Esophagus squamous epithelium (tissue), 5 donors: ENCODE results near the gene RER1. TPM values are rescaled to one million over a fixed set of nuclear protein-coding genes. Genes with fewer than 3 reads are reported as not detected.

Experiments
- DNase-seq: peaks from one replicate; lab custom pipeline; 2025; lab: John Stamatoyannopoulos, UW
- H3K27ac ChIP-seq, 4 donors: fragments of 200-600 bp; sonication (generic); one replicate each; pipeline ENCODE4 v1.5.1; 2016 to 2019; ENCODE audit warnings: mild to moderate bottlenecking in 1 of 4
- H3K27me3 ChIP-seq, 4 donors: fragments of 200-600 bp; sonication (generic); 1 replicate in 3 of 4; 2 replicates in 1 of 4; pipeline versions ENCODE4 v1.5.1 to v1.6.0; 2017 to 2021; ENCODE audit warnings: antibody characterized with exemption in 1 of 4
- H3K36me3 ChIP-seq, 3 donors: fragments of 200-600 bp; sonication (generic); one replicate each; pipeline ENCODE4 v1.5.1; 2016 to 2019
- H3K4me1 ChIP-seq, 3 donors: fragments of 200-600 bp; sonication (generic); one replicate each; pipeline ENCODE4 v1.5.1; 2017 to 2019
- H3K4me3 ChIP-seq, 4 donors: fragments of 200-600 bp; sonication (generic); 1 replicate in 3 of 4; 2 replicates in 1 of 4; pipeline ENCODE4 v1.5.1; 2016 to 2019; ENCODE audit warnings: mild to moderate bottlenecking in 2 of 4, moderate library complexity in 1 of 4
- H3K9me3 ChIP-seq, 3 donors: fragments of 200-600 bp; sonication (generic); one replicate each; pipeline ENCODE4 v1.5.1; 2016 to 2019
- POLR2A ChIP-seq, 4 donors: fragments of 450-650 bp; IDR thresholded peaks; one replicate each; pipeline ENCODE4 v1.6.1; 2017; ENCODE audit warnings: antibody characterized with exemption in 4 of 4, mild to moderate bottlenecking in 4 of 4, moderate library complexity in 3 of 4
- WGBS, 2 donors: methylation state at CpG; one replicate each; pipeline ENCODE4 v1.1.5; 2018; 5-methylcytosine and 5-hydroxymethylcytosine counted together
- intact Hi-C: fragments of 100-400 bp; cut with DNase I; formaldehyde crosslinking; loops from one replicate; pipeline ENCODE4 v1.15.0; 2022
- total RNA-seq, 4 donors: library from RNA; depleted of rRNA; stranded (reverse); fragments of >200 nt; gene quantifications; one replicate each; pipeline ENCODE4 v1.1.0, GENCODE V29; 2016
- TF ChIP-seq, protein P1 (sequence below), 6 experiments: fragments of 450-650 bp in 4 of 6; fragments of 200-600 bp in 2 of 6; sonication (generic) in 2 of 6; IDR thresholded peaks; one replicate each; pipeline ENCODE4 v1.5.1; 2016 to 2019; ENCODE audit warnings: antibody characterized with exemption in 6 of 6, mild to moderate bottlenecking in 4 of 6, moderate library complexity in 4 of 6
- donor health status: DM: yes; HTN: yes; CAD: no.

The RER1 gene
- total RNA-seq, 4 donors from 2014 or later, result 63.3 to 136 (median 75.7) TPM

DNA sequence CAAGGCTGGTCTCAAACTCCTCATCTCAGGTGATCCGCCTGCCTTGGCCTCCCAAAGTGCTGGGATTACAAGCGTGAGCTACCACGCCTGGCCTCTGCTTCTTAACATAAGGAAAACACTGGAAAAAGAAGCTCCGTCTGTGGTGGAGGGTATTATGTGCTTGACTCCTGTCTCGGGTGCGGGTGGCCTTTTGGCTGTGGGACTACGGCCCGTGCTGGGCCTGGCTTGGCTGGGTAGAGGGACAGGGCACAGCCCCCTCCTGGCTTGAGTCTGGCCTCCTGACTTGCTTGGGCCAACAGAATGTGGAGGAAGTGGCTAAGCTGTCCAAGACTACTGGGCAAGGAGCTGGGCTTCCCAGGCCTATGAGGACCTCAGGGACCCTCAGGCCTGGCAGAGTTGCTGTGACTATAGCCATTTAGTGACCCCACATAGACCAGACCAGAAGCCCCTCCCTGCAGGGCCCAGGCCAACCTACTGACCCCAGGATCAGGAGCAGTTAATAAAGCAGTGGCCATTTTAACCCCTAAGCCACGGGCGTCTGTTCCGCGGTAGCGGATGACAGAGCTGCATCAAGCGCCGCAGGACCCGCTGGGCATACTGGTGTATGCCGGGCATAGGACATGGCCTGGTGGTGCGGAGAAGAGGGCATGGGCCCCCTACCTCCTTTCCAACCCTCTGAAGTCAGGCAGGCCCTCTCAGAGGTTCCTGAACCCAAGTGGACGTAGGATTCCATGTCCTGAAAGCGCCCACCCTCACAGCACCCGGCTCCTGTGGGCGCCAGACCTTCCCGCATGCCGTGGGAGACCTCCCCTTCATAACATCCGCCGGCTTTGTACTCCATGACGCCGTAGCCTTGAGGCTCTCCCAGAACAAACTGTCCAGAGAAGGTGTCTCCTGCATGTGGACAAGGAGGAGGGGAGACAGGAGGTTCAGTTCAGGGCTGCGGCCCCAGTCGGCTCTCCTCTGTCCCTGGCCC lies 4.7 kb upstream of the RER1 start:
- Histone ChIP-seq H3K36me3 (peaks cover 0 to 19% (median 0%) of the 10 kb centered on the region in 3 donors), H3K4me3 (no peak overlapping the region), H3K4me1 (peaks cover 15 to 30% (median 16%) of the 10 kb centered on the region in 3 donors), H3K27ac (no peak overlapping the region), H3K9me3 (no peaks in the 10 kb centered on the region), H3K27me3 (no peaks in the 10 kb centered on the region)
- intact Hi-C loops, result no loop called here
- TF ChIP-seq, protein P1, sequence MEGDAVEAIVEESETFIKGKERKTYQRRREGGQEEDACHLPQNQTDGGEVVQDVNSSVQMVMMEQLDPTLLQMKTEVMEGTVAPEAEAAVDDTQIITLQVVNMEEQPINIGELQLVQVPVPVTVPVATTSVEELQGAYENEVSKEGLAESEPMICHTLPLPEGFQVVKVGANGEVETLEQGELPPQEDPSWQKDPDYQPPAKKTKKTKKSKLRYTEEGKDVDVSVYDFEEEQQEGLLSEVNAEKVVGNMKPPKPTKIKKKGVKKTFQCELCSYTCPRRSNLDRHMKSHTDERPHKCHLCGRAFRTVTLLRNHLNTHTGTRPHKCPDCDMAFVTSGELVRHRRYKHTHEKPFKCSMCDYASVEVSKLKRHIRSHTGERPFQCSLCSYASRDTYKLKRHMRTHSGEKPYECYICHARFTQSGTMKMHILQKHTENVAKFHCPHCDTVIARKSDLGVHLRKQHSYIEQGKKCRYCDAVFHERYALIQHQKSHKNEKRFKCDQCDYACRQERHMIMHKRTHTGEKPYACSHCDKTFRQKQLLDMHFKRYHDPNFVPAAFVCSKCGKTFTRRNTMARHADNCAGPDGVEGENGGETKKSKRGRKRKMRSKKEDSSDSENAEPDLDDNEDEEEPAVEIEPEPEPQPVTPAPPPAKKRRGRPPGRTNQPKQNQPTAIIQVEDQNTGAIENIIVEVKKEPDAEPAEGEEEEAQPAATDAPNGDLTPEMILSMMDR (IDR thresholded peaks at IDR 0.05), result no peak
- no peak for TF ChIP-seq POLR2A (IDR thresholded peaks at IDR 0.05)
- DNase-seq, result no peak
- 95% methylated on average over 12 to 15 of the region's 30 CpGs for WGBS, 2 donors

DNA sequence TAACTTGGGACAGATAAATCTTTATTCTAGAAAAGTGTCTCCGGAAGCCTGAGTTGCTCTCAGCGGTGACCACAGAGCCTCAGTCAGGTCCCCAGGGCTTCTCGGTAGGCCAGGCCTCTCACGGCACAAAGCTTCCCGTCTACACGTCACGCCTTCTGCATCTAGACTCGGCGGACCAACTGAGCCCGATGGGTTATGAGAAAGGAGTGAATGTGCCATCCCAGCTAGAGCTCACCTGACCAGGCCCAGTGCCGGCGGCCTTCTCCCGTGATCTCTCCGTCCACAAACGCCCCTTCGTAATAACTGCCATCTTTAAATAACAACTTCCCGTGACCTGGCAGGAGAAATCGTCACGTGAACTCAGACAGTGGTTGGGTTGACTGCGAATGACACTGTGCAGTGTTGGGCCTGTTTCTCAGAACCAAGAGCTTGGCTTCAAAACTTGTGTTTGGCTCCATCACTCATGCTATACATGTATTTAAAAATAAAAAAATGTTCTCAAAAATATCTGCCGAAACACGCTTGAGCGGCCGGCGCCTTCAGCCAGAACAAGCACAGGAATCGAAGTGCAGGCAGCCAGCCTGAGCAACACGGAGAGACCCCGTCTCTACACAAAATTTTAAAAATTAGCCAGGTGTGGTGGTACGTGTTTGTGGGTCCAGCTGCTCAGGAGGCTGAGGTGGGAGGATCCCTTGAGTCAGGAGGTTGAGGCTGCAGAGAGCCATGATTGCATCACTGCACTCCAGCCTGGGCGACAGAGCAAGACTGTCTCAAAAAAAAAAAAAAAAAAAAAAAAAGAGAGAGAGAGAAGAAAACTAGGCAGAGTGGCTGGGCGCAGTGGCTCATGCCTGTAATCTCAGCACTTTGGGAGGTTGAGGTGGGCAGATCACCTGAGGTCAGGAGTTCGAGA lies 3.4 kb upstream of the RER1 start:
- Histone ChIP-seq H3K27ac (no peak overlapping the region), H3K9me3 (no peaks in the 10 kb centered on the region), H3K4me1 (peaks cover 22 to 35% (median 26%) of the 10 kb centered on the region in 3 donors), H3K27me3 (no peaks in the 10 kb centered on the region), H3K4me3 (no peak overlapping the region), H3K36me3 (peaks cover 0 to 24% (median 0%) of the 10 kb centered on the region in 3 donors)
- intact Hi-C loops, result no loop called here
- no peak for DNase-seq
- TF ChIP-seq, protein P1 (IDR thresholded peaks at IDR 0.05), result no peak
- TF ChIP-seq POLR2A (IDR thresholded peaks at IDR 0.05), result no peak
- WGBS, 2 donors, result 89 to 93% methylated on average over 30 to 32 of the region's 32 CpGs

DNA sequence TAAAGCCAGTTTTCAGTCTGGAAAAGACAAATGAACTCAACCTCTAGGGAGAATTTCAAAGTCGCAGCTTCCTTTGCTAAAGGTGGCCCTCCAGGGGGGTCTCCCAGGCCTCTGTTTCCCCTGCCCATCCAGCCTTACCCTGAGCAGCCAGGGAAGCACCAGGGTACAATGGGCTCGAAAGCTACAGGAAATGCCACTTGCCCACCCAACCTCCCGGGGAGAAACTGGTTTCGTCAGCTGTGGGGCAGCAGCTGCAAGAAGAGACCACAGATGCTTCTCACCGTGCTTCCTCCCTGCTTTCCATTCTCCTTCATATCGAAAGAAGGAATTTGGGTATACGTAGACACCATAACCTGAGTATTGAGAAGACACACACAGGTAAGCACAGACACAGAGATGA lies 2.0 kb upstream of the RER1 start:
- Histone ChIP-seq H3K27ac (peak overlapping the region in 2 of 4 donors; percentile 49 to 86), H3K4me3 (no peak overlapping the region), H3K27me3 (no peaks in the 10 kb centered on the region), H3K36me3 (peaks cover 0 to 38% (median 0%) of the 10 kb centered on the region in 3 donors), H3K4me1 (peaks cover 34 to 49% (median 38%) of the 10 kb centered on the region in 3 donors), H3K9me3 (no peaks in the 10 kb centered on the region)
- WGBS, 2 donors, result 78 to 86% methylated on average over 7 of the region's 7 CpGs
- DNase-seq, result no peak
- TF ChIP-seq, protein P1 (IDR thresholded peaks at IDR 0.05), result no peak
- no peak for TF ChIP-seq POLR2A (IDR thresholded peaks at IDR 0.05)
- intact Hi-C loops, result no loop called here

DNA sequence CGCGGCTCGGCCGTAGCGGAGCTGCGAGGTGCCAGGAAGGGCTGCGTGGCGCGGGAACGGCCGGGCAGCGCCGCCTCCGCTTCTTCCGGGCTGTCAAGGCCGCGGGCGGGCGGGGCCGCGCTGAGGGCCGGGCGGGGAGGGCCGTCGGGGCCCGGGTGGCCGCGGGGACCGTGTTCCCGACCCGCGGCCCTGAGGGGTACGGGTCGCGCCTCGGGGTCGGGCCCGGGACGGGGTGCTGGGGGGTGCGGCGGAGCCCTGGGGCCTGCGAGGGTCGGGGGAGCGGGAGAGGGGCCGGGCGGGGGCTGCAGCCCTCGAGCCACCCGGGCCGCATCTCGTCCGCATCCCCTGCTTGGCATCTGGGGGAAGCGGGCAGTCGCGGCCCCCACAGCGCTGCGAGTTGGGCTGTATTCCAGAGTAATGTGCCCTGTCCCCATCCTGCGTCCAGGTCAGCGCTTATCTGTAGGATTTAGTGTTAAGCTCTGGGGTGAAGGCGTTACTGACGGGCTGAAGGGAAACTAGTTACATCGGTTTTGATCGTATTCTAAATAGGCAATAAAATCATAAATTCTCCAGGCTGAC lies 379 bp downstream of the RER1 start:
- 0% methylated on average over 2 to 5 of the region's 62 CpGs for WGBS, 2 donors
- no peaks in the 10 kb centered on the region for H3K27me3 ChIP-seq
- H3K4me1 ChIP-seq, result peaks cover 37 to 73% (median 50%) of the 10 kb centered on the region in 3 donors
- H3K27ac ChIP-seq, result peak overlapping the region; percentile 81 to 98 (median 96)
- intact Hi-C loops, result no loop called here
- peaks cover 0 to 55% (median 18%) of the 10 kb centered on the region in 3 donors for H3K36me3 ChIP-seq
- H3K4me3 ChIP-seq, result peak overlapping the region; percentile 63 to 100 (median 86)
- no peak for TF ChIP-seq POLR2A (IDR thresholded peaks at IDR 0.05)
- TF ChIP-seq, protein P1 (IDR thresholded peaks at IDR 0.05), result peak in 2 of 6 experiments; percentile 1
- DNase-seq, result no peak
- no peaks in the 10 kb centered on the region for H3K9me3 ChIP-seq
